Natural killer cell (primary cell): ENCODE results near the gene PKP3. TPM values are rescaled to one million over a fixed set of nuclear protein-coding genes. Genes with fewer than 3 reads are reported as not detected.

ENCODE experiments used
- ATAC-seq, 3 donors: fragments of 150-1000 bp in 2 of 3; fragments of 200-7000 bp in 1 of 3; cut with Tn5 transposase; 1 replicate in 1 of 3; 2 replicates in 2 of 3; pipeline ENCODE4 v1.10.0; 2021; ENCODE audit warnings: mild to moderate bottlenecking in 2 of 3, moderate library complexity in 2 of 3
- DNase-seq, 2 donors: peaks; one replicate each; pipeline versions ENCODE4 v3.0.0 to v3.0.0-alpha.2; 2013 to 2021; ENCODE audit warnings: mixed read lengths in 1 of 2
- H3K27ac ChIP-seq: one replicate; pipeline ENCODE4 v1.5.1; 2013; ENCODE audit warnings: mild to moderate bottlenecking, low read length
- H3K27me3 ChIP-seq: one replicate; pipeline ENCODE4 v1.6.1; 2013; ENCODE audit warnings: low read length; ENCODE audit not compliant: control insufficient read depth, insufficient read depth
- H3K36me3 ChIP-seq: one replicate; pipeline ENCODE4 v1.6.1; 2013; ENCODE audit warnings: low read length; ENCODE audit not compliant: control insufficient read depth, insufficient read depth
- H3K4me1 ChIP-seq: one replicate; pipeline ENCODE4 v1.6.1; 2013; ENCODE audit warnings: low read length; ENCODE audit not compliant: control insufficient read depth, insufficient read depth
- H3K4me3 ChIP-seq: one replicate; pipeline ENCODE4 v1.5.1; 2013; ENCODE audit warnings: low read length
- H3K9me3 ChIP-seq: one replicate; pipeline ENCODE4 v1.6.1; 2013; ENCODE audit warnings: low read length; ENCODE audit not compliant: control insufficient read depth, insufficient read depth
- H3K27ac Mint-ChIP-seq, 2 donors: one replicate each; pipeline ENCODE4 v1.8.0; 2022; ENCODE audit warnings: mild to moderate bottlenecking in 2 of 2, mixed read lengths in 2 of 2, moderate library complexity in 1 of 2
- H3K27me3 Mint-ChIP-seq, 2 donors: one replicate each; pipeline ENCODE4 v1.8.0; 2022; ENCODE audit warnings: low read depth in 2 of 2, mixed read lengths in 2 of 2
- H3K36me3 Mint-ChIP-seq: one replicate; pipeline ENCODE4 v1.8.0; 2022; ENCODE audit warnings: mixed read lengths
- H3K4me1 Mint-ChIP-seq, 2 donors: one replicate each; pipeline ENCODE4 v1.8.0; 2022; ENCODE audit warnings: mixed read lengths in 2 of 2
- H3K4me3 Mint-ChIP-seq: one replicate; pipeline ENCODE4 v1.8.0; 2022; ENCODE audit warnings: mild to moderate bottlenecking, moderate library complexity, mixed read lengths
- H3K9me3 Mint-ChIP-seq, 2 donors: one replicate each; pipeline ENCODE4 v1.8.0; 2022; ENCODE audit warnings: mixed read lengths in 2 of 2
- WGBS: methylation state at CpG from one replicate; pipeline ENCODE4 v1.1.7; 2013; ENCODE audit warnings: missing lambda C conversion rate; ENCODE audit not compliant: insufficient coverage; 5-methylcytosine and 5-hydroxymethylcytosine counted together
- intact Hi-C: fragments of 100-400 bp; cut with micrococcal nuclease; formaldehyde crosslinking; loops from one replicate; pipeline ENCODE4 v1.14.2; 2022
- total RNA-seq, 4 donors: library from RNA; stranded (reverse); fragments of 120-200 nt in 1 of 4; gene quantifications; one replicate each; pipeline versions ENCODE4 v1.2.3 to v1.2.4, GENCODE V29; 2013 to 2022
- TF ChIP-seq, protein P1 (sequence below): fragments of 200-600 bp; IDR thresholded peaks from one replicate; pipeline ENCODE4 v1.8.0; 2022; ENCODE audit warnings: antibody characterized with exemption

The PKP3 gene
- total RNA-seq, 3 donors from 2014 or later (not counting 1 experiment from before 2014, with no cell fraction given), result 0.29 to 0.56 TPM; not detected in 1

DNA sequence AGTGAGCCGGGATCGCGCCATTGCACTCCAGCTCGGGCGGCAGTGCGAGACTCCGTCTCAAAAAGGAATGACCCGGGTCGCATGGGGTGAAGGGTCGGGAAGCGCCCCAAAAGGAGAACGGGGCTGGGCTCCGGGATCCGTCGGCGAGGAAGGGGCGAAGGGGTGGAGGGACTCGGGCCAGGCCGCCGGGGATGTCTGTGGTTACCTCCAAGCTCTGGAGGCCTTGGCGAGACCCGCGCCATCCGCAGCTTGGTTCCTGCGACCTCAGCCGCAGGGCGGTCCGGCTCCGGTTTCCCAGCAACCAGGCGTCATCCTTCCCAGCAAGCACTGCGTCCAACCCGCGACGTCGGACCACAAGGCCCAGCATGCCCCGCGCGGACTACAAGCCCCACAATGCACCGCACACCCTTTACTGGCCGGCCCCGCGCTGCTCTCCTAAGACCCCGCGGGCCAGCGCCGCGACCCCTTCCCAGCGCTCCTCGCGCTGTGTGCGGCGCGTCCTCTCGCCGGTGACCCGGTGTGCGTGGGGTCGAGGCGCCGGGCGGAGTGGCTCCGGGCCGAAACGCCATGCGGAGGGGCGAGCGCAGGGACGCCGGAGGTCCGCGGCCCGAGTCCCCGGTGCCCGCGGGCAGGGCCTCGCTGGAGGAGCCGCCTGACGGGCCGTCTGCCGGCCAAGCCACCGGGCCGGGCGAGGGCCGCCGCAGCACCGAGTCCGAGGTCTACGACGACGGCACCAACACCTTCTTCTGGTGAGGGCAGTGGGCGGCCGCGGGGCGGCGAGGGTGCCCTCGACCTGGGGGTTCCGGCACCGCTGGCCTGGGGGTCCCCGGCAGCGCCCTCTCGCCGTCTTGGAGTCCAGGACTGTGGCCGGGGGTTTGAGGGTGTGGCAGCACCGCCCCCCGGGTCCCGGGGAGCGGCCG is 56.1 kb downstream of the PKP3 start, which contains the start of gene PTDSS2:
PTDSS2 (plus strand) TSS at position 391 of the 920 bp plus-strand sequence; CDS start at position 568, 177 bp downstream.
- peak within 1 kb of the TSS; percentile 91 to 95 for H3K27ac Mint-ChIP-seq
- intact Hi-C loops, result loop anchor here (1.0 to 5.0 kb wide), 6 partner anchors 35 to 243 kb away; partner anchors contain the start of genes BET1L, PSMD13, RIC8A and RNH1
- DNase-seq (peak; percentile 94 to 97), ATAC-seq (peak; percentile 76 to 91 (median 81))
- no peaks in the 10 kb centered on the region for H3K36me3 Mint-ChIP-seq
- H3K27me3 ChIP-seq, result no peaks in the 10 kb centered on the region
- H3K9me3 ChIP-seq, result no peaks in the 10 kb centered on the region
- TF ChIP-seq, protein P1, sequence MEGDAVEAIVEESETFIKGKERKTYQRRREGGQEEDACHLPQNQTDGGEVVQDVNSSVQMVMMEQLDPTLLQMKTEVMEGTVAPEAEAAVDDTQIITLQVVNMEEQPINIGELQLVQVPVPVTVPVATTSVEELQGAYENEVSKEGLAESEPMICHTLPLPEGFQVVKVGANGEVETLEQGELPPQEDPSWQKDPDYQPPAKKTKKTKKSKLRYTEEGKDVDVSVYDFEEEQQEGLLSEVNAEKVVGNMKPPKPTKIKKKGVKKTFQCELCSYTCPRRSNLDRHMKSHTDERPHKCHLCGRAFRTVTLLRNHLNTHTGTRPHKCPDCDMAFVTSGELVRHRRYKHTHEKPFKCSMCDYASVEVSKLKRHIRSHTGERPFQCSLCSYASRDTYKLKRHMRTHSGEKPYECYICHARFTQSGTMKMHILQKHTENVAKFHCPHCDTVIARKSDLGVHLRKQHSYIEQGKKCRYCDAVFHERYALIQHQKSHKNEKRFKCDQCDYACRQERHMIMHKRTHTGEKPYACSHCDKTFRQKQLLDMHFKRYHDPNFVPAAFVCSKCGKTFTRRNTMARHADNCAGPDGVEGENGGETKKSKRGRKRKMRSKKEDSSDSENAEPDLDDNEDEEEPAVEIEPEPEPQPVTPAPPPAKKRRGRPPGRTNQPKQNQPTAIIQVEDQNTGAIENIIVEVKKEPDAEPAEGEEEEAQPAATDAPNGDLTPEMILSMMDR, result no peak
- H3K27me3 Mint-ChIP-seq, result no peaks in the 10 kb centered on the region
- under 1% methylated on average over 108 of the region's 108 CpGs for WGBS
- no peaks in the 10 kb centered on the region for H3K9me3 Mint-ChIP-seq
- peak within 1 kb of the TSS; percentile 31 for H3K4me3 ChIP-seq
- H3K36me3 ChIP-seq, result peaks cover 11% of the 10 kb centered on the region
- H3K4me3 Mint-ChIP-seq, result peak within 1 kb of the TSS; percentile 96
- H3K4me1 Mint-ChIP-seq, result peaks cover 10 to 25% of the 10 kb centered on the region in 2 donors
- H3K27ac ChIP-seq, result peak within 1 kb of the TSS; percentile 75
- H3K4me1 ChIP-seq, result peaks cover 35% of the 10 kb centered on the region

DNA sequence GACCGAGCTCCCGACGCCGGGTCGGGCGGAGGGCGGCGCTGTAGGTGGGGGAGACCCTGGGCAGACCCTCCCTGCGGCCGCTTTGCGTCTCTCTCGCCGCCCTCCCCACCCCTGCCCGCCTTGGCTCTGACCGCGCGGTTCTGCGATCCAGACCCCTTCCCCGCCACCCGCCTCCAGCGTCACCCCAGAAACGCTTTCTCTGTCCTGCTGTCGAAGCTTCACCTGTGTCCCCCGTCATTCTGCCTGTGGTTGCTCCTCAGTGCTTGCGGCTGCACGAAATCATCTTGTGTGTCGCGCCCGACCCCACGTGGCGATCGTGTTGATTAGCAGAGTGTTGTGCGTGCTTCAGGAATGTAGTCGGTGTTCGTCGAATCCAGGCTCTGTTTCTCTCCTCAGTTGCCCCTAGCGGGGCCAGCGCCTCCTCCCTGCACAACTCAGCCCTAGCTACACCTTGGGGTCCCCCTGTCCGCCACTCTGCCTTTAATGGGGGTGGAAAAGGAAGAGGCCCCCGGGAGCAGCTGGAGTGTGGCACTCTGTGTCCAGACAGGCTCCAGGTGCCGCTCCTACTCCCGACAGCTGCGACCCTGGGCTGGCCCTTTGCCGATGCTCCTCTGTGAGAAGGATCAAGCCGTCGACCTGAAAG is 56.9 kb downstream of the PKP3 start:
- no peaks in the 10 kb centered on the region for H3K27me3 ChIP-seq
- Mint-ChIP-seq H3K9me3 (no peaks in the 10 kb centered on the region), H3K27ac (peak overlapping the region; percentile 82 to 89), H3K4me3 (peak overlapping the region; percentile 96), H3K36me3 (no peaks in the 10 kb centered on the region), H3K27me3 (no peaks in the 10 kb centered on the region), H3K4me1 (peaks cover 10 to 31% of the 10 kb centered on the region in 2 donors)
- peak overlapping the region; percentile 32 for H3K27ac ChIP-seq
- ATAC-seq (peak in 2 of 3 donors; percentile 10 to 20), DNase-seq (peak; percentile 58 to 94)
- H3K4me1 ChIP-seq, result peaks cover 38% of the 10 kb centered on the region
- H3K36me3 ChIP-seq, result peaks cover 11% of the 10 kb centered on the region
- intact Hi-C loops, result loop anchor here (1.0 to 2.0 kb wide), 5 partner anchors 36 to 244 kb away; partner anchors contain the start of genes BET1L, PSMD13, RIC8A and RNH1
- H3K4me3 ChIP-seq, result peak overlapping the region; percentile 31
- TF ChIP-seq, protein P1, result no peak
- WGBS, result 10% methylated on average over 45 of the region's 46 CpGs
- H3K9me3 ChIP-seq, result no peaks in the 10 kb centered on the region

DNA sequence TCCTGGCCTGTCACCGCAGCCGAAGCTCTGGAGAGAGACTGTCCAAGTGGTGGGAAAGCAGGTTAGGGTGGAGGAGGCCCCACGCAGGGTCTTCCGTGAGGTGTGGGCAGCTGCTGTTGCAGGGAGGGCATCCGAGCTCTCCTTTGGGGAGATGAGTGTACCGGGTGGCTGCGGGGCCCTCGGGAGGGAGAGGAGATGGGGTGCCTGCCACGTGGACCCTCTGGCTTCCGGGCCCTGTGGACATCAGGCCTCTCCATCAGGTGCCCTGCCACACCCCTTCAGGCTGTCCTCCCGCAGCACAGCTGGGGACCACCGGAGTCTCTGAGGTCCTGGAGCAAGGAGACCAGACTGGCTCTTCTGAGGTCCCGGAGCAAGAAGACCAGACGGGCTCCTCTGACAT is 57.7 kb downstream of the PKP3 start:
- H3K9me3 ChIP-seq, result no peaks in the 10 kb centered on the region
- ATAC-seq, result no peak
- H3K36me3 ChIP-seq, result peaks cover 11% of the 10 kb centered on the region
- WGBS, result 97% methylated on average over 14 of the region's 14 CpGs
- H3K9me3 Mint-ChIP-seq, result no peaks in the 10 kb centered on the region
- H3K36me3 Mint-ChIP-seq, result no peaks in the 10 kb centered on the region
- peaks cover 17 to 37% of the 10 kb centered on the region in 2 donors for H3K4me1 Mint-ChIP-seq
- no peak overlapping the region for H3K4me3 ChIP-seq
- no peaks in the 10 kb centered on the region for H3K27me3 ChIP-seq
- intact Hi-C loops, result loop anchor here (2.0 kb wide), 3 partner anchors 37 to 55 kb away; partner anchors contain the start of genes RNH1 and SIGIRR
- DNase-seq, result no peak
- H3K27me3 Mint-ChIP-seq, result no peaks in the 10 kb centered on the region
- H3K4me3 Mint-ChIP-seq, result peak overlapping the region; percentile 42
- peaks cover 46% of the 10 kb centered on the region for H3K4me1 ChIP-seq
- H3K27ac Mint-ChIP-seq, result peak overlapping the region in 1 of 2 donors; percentile 89
- no peak overlapping the region for H3K27ac ChIP-seq
- TF ChIP-seq, protein P1, result no peak
